NCI-H2081 treated with DMSO at 0.1 percent for 48 hours (cell line): ENCODE results near the gene CYP46A1.
"Not testable (repeated sequence)": the region's sequence is repeated elsewhere in the genome, so short reads cannot be mapped to it uniquely, and the experiment has no call there.

ENCODE experiments used
- DNase-seq: peaks from one replicate; lab custom pipeline; 2025; lab: John Stamatoyannopoulos, UW

CYP46A1 gene

GRCh38 chr14:99758872-99759545, 74.9 kb downstream of the CYP46A1 start:
- no peak for DNase-seq

- no peak for DNase-seq
Observed at GRCh38 chr14:99759546-99759925, 75.4 kb downstream of the CYP46A1 start.

GRCh38 chr14:99760817-99761216, 76.7 kb downstream of the CYP46A1 start:
- DNase-seq: no peak

GRCh38 chr14:99762911-99763310, 78.8 kb downstream of the CYP46A1 start:
- not testable (repeated sequence) for DNase-seq

GRCh38 chr14:99763527-99764221, 79.6 kb downstream of the CYP46A1 start:
- no peak for DNase-seq

- DNase-seq: no peak
Observed at GRCh38 chr14:99764222-99764706, 80.2 kb downstream of the CYP46A1 start.

- no peak for DNase-seq
Observed at GRCh38 chr14:99768381-99768780, 84.3 kb downstream of the CYP46A1 start.

GRCh38 chr14:99769123-99769522, 85.0 kb downstream of the CYP46A1 start:
- DNase-seq: no peak

GRCh38 chr14:99769799-99770198, 85.7 kb downstream of the CYP46A1 start:
- no peak for DNase-seq

GRCh38 chr14:99772371-99773283, 88.5 kb downstream of the CYP46A1 start:
- no peak for DNase-seq

GRCh38 chr14:99773521-99774497, 89.7 kb downstream of the CYP46A1 start:
- DNase-seq: no peak

- DNase-seq: no peak
Observed at GRCh38 chr14:99774556-99775307, 90.6 kb downstream of the CYP46A1 start.

- DNase-seq: no peak
Observed at GRCh38 chr14:99775351-99775750, 91.3 kb downstream of the CYP46A1 start.
